GM19395 (cell line): ENCODE results near the gene P2RY6.
"Not testable (repeated sequence)": the region's sequence is repeated elsewhere in the genome, so short reads cannot be mapped to it uniquely, and the experiment has no call there.

Source experiments
- ATAC-seq: cut with Tn5 transposase; IDR thresholded peaks from one replicate; pipeline ENCODE4 v1.9.1; 2021; ENCODE audit warnings: mild to moderate bottlenecking, moderate library complexity; ENCODE audit not compliant: unreplicated experiment

Gene P2RY6

DNA sequence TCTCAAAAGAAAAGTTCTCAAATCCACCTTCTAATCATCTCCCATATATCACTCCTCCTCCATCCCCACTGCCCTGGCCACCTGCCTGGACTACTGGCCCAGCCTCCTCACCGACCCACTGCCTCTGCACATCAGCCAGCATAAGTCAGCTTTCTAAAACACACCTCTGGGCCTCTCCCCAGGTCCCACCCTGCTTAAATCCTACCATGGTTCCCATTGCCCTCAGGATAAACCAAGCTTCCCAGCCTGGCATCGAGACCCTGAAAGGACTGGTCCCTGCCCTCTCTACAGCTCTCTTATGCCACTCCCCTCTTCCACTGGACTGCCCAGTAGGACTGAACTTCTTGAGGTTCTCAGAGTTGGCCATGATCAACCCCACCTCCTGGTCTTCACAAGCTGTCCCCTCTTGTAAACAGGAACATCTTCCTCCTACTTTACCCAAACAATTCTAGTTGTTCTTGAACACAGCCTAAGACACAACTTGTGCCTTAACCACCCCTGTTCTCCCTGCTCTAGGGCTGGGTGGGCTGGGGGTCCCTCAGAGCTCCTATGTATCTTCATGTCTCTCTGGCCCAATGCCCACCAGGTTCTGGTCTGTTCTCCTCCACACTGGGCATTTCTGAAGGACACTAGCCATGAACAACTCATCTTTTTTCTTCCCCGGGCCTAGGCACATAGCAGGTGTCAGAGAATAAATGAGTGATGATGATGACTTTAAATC lies 12.6 kb upstream of the P2RY6 start:
- ATAC-seq: no peak

DNA sequence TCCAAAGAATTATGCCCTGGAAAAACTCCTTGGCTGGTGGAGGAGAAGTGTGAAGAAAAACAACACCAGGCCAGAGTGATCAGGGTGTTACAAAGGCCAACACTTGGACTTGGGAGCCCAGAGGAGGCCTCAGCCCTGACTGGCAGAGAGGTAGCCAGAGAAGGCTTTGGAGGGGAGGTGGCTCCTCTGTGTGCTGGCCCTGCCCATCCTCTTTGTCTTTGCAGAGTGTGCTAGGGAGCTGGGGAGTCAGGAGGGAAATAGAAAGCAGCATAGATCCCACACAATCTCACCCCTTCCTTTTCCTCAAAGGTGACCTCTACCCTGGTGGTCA lies 12.0 kb upstream of the P2RY6 start:
- ATAC-seq: no peak

DNA sequence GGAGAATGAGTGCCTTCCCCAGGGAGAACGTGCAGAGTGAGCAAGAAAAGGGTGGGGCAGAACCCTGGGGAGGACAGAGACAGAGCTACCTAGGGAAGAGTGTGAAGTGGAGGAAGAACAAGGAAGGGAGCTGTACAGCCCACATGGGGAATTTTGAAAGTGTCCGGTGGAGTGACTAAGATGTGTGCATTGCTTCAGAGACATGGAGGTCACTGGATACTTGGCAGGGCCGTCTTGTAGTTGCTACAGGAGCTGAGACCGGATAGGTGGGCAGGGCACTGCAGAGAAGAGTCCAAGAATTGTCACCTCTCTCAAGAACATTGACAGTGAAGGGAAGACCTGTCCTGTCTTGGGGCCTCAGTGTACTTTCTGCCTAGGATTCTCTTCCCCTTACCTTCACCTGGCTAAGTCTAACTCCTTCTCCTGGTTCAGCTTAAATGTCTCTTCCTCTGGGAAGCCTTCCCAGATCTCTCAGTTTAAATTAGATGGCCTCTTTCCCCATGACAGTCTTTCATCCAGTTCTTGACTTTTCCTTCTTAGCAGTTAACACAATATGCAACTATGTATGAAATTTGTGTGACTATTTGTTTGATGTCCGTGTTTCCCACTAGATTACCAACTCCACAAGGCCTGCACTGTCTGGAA lies 9.2 kb upstream of the P2RY6 start:
- no peak for ATAC-seq

DNA sequence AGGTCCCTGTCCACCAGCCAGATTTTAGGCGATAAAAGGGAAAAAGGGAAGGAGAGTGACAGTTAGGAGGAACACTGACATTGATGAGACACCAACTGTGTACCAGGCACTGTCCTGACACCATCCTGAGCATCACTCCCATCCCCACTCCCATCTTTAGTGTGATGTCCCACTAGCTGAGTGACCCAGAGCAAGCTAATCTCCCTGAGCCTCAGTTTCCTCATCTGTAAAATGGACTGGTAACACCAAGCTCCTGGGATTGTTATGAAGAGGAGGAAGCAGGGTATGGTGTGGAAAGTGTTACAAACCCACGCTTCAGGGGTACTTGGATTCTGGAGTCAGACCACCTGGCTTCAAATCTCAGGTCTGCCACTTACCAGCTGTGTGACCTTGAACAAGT lies 8.5 kb upstream of the P2RY6 start:
- ATAC-seq: no peak

DNA sequence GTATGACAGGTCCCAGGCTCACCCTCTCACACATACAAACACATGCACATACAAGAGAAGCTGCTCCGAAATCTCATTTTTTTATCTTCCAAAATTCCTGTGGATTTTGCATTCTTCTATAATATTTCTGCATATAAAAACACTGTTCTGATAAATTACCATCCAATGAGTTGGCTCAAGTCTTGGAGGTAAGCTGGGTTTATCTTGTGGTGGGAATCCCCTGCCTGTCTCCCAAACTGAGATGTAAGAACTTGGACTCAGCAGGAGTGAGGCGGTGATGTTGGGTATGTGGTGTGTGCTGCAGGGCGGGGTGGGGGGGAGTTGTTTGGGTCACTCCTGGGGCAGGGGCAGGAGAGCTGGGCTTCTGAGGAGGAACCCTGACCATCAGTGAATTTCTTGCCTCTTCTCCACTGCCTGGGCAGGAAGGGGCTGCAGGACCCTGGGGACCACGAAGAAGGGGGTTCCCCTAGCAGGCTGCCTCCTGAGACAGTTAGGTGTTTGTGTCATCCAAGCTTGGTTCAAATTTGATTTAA lies 6.8 kb upstream of the P2RY6 start:
- no peak for ATAC-seq

DNA sequence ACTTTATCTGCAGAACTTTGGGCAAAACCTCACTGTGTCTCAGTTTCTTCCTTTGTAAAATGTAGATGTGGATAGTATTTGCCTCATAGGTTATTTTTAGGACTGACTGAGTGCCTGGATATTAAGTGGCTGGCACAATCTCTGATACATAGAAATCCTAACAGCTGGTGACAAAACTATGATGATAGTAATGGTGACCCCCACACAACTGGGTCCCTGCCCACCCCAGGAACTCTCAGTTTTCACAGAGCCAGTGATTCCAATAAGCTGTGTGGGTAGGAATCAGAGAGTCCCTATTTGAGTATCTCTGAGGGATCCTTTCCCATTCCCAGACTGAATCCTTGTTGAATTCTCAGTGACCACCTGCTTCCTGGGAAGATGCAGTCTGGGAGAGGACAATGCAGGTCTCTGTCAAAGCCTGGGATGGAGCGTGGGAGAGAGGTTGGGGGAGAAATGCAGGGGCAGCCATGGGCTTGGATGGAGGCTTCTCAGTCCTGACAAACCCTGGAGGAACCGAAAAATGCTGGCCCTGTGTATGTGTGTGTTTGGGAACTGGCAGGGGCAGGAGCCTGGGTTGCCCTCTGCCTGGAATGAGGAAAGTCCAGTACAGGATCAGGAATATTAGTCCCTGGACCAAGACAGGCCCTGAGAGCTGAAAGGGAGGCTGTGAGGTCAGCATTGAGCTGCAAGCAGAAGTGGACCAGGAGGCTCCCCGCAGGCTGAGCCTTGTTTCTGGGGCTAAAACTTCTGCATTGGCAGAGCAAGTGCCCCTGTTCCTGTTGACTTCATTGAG lies 6.1 kb upstream of the P2RY6 start:
- ATAC-seq: no peak

DNA sequence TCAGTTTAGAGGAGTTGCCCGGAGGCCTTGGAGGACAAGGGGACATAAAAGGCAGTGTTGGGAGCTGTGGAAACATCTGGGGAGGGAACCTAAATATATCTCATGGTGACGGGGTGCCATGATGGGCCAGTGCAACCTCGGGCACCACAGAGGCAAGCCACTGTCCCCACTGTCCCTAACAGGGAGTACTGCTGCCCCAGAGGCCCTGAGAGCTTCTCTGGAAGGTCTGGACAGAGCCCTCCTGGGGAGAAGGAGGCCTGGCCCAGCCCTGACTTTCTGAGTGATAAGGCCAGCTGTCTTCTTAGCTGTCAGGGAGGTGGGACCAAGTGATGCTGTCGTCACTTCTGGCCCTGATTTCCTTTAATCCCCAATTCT lies 5.5 kb upstream of the P2RY6 start:
- ATAC-seq: no peak

DNA sequence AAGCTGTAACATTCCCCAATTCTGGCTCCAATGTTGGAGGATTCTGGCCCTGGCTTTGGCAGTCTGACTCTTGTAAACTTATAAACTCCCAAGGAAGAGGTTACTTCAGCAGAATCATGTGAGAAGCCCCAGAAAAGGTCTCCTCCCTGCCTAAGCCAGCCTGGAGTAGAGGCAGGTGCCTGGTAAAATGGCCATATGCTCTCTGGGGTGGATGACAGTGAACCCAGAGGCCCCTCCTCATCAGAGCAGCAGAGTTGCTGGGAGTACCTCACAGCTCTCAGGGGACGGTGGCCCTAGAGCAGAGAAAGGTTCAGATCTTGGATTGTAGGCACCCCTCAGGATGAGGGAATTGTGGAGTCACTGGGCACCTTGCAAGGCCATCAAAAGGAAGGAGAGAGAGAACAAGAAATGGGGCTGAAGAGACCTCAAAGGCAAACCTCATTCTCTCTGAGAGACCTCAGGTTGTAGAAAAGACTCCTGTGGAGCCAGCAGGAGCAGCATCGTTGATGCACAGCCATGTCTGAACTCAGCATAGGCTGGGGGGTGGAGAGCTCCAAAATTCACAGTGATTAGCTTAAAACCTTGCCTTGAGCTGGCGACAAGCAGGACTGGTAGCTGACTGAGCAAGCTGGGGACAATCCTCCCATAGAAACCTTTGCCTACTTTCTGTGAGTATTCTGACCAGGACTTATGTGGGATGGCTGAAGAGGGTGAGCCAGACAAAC lies 4.9 kb upstream of the P2RY6 start:
- no peak for ATAC-seq

DNA sequence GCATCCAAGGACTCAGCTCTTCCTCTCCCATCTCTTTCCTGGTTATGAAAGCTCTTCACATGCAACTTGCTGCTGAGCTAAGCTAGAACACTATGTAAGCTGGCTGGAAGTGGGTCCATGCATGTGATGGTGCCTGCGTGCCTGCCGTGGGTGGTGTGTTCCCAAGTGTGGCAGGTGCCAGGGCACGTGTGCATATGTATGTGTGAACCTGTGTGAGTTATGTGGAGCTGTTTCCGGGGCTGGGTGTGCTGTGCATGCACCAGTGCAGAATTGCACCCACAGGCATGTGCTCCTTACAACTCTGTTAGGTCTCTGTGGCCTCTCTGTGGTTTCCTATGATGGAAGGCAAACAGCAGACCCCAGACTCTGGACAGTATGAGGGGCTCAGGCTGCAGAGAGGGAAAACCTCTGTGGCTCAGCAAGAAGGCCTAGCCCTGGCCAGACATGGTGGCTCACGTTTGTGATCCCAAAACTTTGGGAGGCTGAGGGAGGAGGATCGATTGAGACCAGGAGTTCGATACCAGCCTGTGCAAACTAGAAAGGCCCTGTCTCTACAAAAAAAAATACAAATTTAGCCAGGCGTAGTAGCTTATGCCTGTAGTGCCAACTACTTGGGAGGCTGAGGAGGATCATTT lies 4.1 kb upstream of the P2RY6 start:
- no peak for ATAC-seq

DNA sequence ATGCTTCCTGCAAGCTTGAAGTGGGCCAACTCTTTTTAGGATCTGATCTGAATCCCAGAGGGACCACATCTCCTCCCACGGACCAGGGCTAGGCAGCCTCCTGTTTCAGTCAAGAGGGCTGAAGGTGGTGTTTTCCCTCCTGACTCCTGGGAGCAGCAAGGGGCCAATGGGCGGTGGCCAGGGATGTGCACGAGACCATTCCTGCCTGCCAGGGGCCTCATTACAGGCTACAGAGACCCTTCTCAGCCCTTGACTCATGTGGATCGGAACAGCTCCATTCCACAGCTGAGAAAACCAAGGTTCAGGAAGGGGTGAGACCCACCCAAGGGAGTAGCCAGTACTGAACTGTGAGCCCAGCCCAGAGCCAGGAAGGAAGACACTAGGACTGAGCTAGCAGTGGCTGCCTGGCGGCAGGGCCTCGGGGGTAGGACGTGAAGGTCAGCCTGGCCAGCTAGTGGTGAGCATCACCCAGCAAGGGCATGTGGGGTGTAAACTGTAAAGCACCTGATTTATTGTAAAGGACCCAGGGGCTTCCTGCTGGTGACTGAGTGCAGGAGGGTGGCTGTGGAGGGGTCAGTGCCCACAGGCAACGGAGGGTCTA lies 3.4 kb upstream of the P2RY6 start:
- no peak for ATAC-seq

DNA sequence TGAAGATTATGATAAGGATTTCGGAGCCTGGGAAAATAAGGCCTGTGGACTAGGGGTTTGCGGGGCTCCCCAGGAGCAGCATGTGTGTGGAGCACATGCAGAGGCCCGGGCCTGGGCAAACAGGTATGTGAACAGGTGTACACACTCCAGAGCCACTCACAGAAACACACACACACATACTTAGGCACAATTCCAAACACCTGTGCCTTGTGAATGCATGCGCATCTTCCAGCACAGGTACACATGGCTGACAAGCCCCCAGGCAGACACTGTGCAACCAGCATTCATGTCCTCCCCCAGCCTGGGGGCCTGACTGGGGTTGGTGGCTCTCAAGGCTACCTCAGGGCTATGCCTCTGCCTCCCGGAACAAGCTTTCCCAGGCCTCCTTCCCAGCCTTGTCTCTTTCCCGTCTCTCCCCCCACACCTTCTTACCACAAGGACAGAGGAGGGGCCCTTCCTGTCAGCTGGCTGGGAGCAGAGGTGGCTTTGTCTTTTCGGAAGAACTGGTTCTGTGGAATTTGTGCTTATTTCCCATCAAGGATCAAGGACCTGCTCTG lies 2.6 kb upstream of the P2RY6 start:
- no peak for ATAC-seq

DNA sequence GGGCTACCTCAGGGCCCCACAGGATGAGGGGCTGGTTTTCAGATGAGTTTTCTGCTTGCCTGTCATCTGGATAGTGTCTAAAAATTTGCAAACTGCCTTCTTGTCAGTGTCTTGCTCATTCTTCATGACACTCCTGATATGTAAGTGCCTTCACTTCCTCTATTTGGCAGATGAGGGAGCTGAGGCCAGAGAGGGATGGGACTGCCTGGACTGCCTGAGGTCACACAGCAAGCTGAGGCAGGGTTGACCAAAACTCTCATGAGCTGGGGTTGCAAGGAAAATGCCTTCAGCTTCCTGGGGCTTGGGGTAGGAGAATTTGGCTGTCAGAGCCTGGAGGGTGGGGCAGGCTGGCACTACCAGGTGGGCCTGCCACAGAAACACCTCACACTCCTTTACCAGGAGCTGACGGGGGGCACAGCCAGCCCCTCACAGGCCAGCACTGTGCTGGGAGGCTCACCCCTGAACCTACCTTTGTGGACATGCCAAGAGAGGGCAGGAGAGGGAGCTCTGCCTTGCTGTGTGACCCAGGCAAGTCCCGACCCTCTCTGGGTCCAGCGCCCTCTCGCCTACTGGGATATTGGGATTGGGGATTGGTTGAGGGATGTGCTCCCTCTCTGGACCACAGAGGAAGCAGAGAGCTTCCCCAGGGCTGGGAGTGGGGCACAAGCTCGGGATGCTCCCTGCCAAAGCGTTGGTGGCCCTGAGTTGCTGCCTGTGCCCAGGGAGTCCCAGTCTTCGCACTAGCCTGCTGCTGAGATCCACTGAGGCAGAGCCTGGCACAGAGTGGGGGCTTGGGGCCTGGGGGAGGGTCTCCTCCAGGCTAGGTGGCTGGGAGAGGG lies 1.9 kb upstream of the P2RY6 start:
- no peak for ATAC-seq

DNA sequence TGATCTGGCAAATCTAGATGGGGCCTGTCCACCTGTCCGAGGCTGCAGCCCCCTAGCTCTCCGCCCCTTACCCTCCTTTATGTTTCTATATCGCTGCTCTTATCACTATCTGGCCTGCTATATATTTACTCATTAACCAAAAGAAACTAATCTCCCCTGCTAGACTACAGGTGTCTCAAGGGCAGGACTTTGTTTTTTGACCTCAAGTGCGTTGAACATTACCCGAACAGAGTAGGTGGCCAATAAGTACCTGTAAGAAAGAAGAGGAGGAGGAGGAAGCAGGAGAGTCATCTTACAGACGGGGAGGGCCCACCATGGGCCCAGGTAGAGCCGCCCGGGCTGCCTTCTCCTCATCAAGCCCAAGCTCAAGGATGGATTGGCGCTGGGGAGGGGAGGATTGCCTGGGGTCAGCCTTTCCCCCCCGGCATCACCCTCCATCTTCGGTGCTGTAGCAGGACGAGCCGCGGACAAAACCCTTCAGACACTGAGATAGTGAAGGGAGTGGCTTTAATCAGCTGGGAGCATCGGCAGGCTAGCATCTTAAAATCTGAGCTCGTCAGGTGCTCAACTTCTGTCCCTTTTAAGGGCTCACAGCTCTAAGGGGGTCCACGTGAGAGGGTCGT lies 1.2 kb upstream of the P2RY6 start:
- ATAC-seq: no peak

DNA sequence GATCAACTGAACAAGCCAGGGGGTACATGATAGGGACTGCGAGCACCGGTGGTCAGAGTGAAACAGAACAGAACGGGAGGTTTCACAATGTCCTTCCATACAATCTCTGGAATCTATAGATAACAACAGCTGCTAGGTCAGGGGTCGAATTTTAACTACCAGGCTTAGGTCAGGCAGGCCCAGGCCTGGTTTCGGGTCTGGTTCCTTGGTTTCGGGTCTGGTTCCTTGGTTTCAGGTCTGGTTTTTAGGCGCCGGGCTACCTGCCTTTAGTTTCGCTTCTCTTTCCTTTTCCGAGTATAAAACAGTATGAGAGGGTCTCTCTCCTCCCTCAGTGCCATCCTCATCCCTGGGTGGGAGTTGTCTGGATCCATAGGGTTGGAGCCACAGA lies 666 bp upstream of the P2RY6 start:
- not testable (repeated sequence) for ATAC-seq

DNA sequence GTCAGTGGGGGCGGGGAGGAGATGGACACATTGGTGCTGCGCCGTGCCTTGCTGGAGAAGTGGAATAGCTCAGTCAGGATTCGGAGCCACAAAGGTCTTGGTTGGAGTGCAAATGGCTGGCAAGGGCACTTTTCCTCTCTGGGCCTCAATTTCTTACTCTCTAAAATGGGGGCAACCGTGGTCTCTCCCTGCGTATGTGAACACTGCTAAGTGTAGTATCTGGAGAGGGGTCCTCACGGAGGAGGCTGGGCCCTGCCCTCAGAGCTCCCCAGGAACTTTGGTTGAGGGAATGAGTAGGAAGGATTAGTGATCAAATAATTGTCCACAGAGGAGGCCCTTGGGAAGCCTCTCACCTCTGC lies 521 bp downstream of the P2RY6 start:
- no peak for ATAC-seq

DNA sequence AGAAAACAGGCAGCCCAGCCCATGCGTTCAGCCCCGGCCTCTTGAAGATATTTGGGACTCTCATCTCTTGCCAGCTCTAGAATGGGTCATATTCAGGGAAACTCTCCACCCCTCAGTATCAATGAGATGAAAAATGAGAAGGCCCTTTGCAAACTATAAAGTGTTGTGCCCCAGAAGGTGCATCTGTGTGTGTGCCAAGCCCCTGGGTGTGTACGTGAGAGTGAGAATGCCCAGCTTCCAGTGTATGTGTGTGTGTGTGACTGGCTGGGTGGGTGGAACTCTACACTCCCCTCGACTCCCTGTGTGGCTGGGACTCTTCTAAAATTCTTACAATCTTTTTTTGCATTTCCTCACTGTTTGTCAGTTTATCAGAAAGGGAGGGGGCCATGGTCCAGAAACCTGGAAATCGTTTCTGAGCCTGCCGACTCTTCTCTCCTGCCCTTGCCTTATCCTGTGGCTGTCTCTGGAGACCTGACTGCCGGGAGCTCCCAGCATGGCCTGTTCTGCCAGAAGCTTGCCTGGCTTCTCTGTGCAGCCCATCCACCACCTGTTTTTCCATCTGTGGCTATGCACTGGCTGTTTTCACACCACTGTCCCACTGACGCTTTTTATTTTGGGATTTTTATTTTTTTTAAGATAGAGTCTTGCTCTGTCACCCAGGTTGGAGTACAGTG lies 1.2 kb downstream of the P2RY6 start:
- no peak for ATAC-seq

DNA sequence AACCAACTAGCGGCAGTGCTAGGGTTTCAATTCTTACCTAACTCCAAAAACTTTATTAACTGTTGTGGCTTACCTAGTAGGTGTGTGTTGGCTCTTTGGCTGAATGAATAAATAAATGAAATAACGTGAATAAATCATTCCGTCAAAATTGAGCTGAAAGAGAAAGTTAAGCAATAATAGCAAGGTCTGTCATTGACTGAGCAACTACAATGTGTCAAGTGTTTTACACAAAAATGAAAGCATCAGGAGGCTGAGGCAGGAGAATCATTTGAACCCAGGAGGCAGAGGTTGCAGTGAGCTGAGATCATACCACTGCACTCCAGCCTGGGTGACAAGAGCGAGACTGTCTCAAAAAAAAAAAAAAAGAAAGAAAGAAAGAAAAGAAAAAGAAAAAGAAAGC lies 2.1 kb downstream of the P2RY6 start:
- ATAC-seq: not testable (repeated sequence)

DNA sequence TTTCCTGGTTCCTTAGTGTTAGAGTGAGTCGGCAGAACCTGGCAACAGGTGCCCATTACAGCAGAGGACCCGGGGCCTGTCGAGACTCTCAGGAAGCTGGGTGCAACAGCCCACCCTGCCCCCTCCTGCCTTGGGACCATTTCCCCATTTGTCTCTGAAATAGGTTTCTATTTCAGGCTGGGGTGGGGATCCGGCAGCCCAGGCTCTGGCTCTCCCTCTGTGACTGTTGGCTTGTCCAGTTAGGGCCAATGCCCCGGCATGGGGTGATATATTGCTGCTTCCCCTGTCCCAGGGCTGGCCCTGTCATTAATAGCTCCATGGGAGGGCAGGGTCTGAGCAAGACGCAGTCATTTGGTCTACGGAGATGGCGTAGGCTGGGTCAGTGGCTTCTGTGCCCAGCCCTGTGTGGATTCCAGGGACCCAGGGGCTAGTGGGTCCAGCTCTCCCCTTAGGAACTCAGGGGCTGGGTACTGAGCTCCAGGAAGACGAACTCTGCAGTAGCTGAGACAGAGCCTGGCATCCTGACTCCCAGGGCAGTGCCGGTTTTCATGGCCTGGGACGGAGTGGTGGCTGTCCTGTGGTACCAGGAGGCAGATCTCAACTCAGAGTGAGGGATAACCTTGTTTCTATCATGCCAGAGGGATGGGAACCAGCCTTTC lies 2.7 kb downstream of the P2RY6 start:
- ATAC-seq: no peak
